ENCODE data around the gene TPP2.

The TPP2 gene

DNA sequence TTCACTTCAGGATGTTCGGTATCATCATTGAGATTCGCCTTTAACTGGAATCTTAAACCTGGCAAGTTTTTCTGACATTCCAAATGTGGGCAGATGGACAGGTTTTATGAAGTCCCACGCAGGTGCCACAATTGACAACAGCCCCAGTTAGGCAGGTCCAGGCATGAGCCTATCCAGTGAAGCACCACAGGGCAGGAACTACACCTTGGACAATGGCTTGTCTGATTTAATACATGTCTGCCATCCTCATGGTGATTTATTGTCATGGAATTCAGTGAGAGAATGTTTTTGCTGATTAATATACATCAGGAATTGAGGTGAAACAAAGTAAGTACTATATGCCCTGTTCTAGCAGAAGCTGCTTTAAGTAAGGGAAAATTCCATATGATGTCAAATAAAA, 10.2 kb upstream of the TPP2 start:
- in situ Hi-C loops (cut with HindIII; ENCODE audit: low pct_ligation_motif_present, low sequenced_read_pairs): loop anchor here (25.0 kb wide), 1 partner anchor 276 kb away; no protein-coding TSS in a partner anchor

DNA sequence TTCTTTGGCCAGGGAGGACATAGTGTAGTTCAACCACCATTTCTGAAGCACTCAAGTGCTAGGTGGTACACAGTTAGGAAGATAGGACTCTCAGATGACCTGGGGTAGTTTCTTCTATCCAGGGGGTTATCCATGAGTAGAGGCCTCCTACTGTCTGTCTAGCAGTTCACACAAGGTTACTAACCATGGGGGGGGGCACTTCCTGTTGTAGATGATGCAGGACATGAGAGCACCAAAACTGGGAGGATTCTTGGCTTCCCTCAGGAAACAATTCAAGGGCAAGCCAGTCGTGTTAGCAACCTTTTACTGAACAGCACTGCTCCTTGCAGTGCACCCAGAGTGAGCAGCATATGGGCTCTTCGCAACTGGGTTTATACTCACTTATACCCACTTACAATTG, 8.9 kb upstream of the TPP2 start:
- TF ChIP-seq, protein P1, sequence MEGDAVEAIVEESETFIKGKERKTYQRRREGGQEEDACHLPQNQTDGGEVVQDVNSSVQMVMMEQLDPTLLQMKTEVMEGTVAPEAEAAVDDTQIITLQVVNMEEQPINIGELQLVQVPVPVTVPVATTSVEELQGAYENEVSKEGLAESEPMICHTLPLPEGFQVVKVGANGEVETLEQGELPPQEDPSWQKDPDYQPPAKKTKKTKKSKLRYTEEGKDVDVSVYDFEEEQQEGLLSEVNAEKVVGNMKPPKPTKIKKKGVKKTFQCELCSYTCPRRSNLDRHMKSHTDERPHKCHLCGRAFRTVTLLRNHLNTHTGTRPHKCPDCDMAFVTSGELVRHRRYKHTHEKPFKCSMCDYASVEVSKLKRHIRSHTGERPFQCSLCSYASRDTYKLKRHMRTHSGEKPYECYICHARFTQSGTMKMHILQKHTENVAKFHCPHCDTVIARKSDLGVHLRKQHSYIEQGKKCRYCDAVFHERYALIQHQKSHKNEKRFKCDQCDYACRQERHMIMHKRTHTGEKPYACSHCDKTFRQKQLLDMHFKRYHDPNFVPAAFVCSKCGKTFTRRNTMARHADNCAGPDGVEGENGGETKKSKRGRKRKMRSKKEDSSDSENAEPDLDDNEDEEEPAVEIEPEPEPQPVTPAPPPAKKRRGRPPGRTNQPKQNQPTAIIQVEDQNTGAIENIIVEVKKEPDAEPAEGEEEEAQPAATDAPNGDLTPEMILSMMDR (IDR thresholded peaks at IDR 0.05; ENCODE audit: low read depth, low read length, missing control alignments): no peak
- Histone ChIP-seq H3K27ac (no peak overlapping the region), H3K27me3 (replicated peaks) (no peaks in the 10 kb centered on the region), H3K36me3 (replicated peaks) (no peaks in the 10 kb centered on the region), H3K4me3 (ENCODE audit: low read depth, low read length) (no peak overlapping the region)
- DNase-seq: no peak
- in situ Hi-C loops (cut with HindIII; ENCODE audit: low pct_ligation_motif_present, low sequenced_read_pairs): loop anchor here (25.0 kb wide), 1 partner anchor 274 kb away; no protein-coding TSS in a partner anchor

More for the DNA sequence above, 10.2 kb upstream of the TPP2 start:
- Histone ChIP-seq H3K4me3 (ENCODE audit: low read depth, low read length) (no peak overlapping the region), H3K27me3 (replicated peaks) (no peaks in the 10 kb centered on the region), H3K27ac (no peak overlapping the region), H3K36me3 (replicated peaks) (no peaks in the 10 kb centered on the region)
- no peak for DNase-seq
- TF ChIP-seq, protein P1 (IDR thresholded peaks at IDR 0.05; ENCODE audit: low read depth, low read length, missing control alignments): no peak

DNA sequence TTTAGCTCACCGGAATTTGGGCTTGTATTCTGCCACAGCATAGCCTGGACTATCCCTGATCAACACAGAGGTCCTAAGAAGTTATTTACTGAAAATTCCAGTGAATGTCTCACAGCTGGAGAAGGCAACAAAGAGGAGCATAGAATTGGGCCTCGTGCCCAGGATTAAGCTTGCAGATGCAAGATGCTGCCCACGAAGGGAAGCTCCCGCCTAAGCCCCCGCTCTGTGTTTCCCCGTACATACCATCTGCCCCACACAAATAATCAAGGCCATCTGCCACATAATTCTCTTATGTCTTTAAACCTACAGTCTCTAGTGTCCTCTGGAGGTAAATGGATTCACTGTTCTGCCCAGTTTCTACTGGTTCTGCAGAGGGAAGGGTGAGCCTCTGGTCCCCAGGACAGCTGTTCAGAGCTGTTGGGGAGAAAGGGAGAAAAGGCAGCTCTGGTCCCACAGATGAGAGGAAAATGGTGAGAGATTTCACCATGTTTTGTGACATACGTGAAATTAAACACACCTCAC, 7.4 kb upstream of the TPP2 start:
- TF ChIP-seq, protein P1 (IDR thresholded peaks at IDR 0.05; ENCODE audit: low read depth, low read length, missing control alignments): no peak
- Histone ChIP-seq H3K27ac (no peak overlapping the region), H3K4me3 (ENCODE audit: low read depth, low read length) (no peak overlapping the region), H3K36me3 (replicated peaks) (no peaks in the 10 kb centered on the region), H3K27me3 (replicated peaks) (no peaks in the 10 kb centered on the region)
- no peak for DNase-seq
- in situ Hi-C loops (cut with HindIII; ENCODE audit: low pct_ligation_motif_present, low sequenced_read_pairs): loop anchor here (25.0 kb wide), 1 partner anchor 273 kb away; no protein-coding TSS in a partner anchor

DNA sequence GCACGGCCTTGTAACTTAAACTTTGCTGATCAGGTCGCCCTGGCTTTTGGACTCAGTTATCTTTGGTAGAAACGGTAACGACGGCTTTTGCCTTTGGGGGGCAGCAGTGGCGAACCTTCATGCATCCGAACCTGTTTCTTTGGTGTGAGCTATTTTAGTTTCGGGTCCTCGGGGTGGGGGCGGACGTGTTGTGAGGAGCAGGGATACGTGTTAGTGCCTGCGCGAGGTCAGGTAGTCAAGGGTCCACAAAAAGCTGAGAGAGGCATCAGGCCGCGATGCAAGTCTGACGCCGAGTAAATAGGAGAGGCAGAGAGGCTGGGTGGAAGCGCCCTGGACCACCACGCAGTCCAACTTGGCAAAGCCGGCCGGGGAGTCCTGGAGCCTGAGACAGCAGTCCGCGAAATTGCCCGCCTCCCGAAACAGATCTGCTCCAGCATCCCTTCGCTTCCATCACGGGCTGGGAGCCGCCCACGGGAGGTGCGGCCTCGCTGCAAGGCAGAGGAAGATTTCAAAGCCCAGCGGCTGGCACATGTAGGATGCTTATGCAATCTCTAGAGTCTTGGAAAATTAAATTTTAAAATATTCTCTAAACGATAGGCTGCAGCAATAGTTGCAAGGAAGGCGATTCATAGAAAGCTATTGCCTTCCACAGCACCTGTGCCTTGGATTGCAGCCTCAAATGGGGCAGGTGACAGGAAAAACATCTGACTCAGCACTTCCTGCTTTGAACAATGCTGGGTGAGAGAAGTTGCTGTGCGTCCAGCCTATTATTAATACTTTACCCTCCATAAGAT, 4.6 kb upstream of the TPP2 start:
- peak; percentile 65 for DNase-seq
- TF ChIP-seq, protein P1 (IDR thresholded peaks at IDR 0.05; ENCODE audit: low read depth, low read length, missing control alignments): peak; percentile 88
- no peaks in the 10 kb centered on the region for H3K27me3 ChIP-seq (replicated peaks)
- H3K27ac ChIP-seq: no peak overlapping the region
- no peaks in the 10 kb centered on the region for H3K36me3 ChIP-seq (replicated peaks)
- peak overlapping the region; percentile 75 for H3K4me3 ChIP-seq (ENCODE audit: low read depth, low read length)
- in situ Hi-C loops (cut with HindIII; ENCODE audit: low pct_ligation_motif_present, low sequenced_read_pairs): loop anchor here (25.0 kb wide), 1 partner anchor 270 kb away; no protein-coding TSS in a partner anchor

DNA sequence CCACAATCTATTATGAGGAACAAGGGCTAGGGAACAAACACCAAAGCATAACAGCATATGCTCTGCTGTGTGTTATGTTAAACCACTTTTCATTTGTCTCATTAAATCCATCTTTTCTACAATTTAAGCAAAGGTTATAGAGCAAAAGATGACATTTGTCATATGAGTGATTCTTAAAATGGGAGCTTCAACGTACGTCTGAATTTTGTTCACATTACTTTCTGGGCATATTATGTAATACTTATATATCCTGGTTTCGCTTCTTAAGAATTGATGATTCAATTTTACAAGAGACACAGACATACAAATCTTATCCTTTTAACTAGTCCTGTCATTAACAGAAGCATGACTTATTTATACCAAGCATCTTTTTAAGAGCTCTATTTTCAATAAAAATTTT, 3.3 kb upstream of the TPP2 start:
- no peaks in the 10 kb centered on the region for H3K36me3 ChIP-seq (replicated peaks)
- H3K27ac ChIP-seq: no peak overlapping the region
- in situ Hi-C loops (cut with HindIII; ENCODE audit: low pct_ligation_motif_present, low sequenced_read_pairs): loop anchor here (25.0 kb wide), 1 partner anchor 269 kb away; no protein-coding TSS in a partner anchor
- H3K27me3 ChIP-seq (replicated peaks): no peaks in the 10 kb centered on the region
- no peak for DNase-seq
- H3K4me3 ChIP-seq (ENCODE audit: low read depth, low read length): no peak overlapping the region
- TF ChIP-seq, protein P1 (IDR thresholded peaks at IDR 0.05; ENCODE audit: low read depth, low read length, missing control alignments): no peak
